Bronchial epithelial cell (primary cell): ENCODE data around the gene LPAR2. TPM values are rescaled to one million over a fixed set of nuclear protein-coding genes. Genes with fewer than 3 reads are reported as not detected.

Source experiments
- DNase-seq: peaks from one replicate; pipeline ENCODE4 v3.0.0-alpha.2; 2010; ENCODE audit warnings: low read depth
- FAIRE-seq: peaks from 2 replicates; lab custom pipeline; 2011; peaks lifted over from hg19 to GRCh38; lab: Jason Lieb, UNC
- H3K27me3 ChIP-seq: 2 replicates; pipeline ENCODE4 v1.5.1; 2011; ENCODE audit warnings: low read length; ENCODE audit not compliant: control insufficient read depth, insufficient read depth
- H3K36me3 ChIP-seq: 2 replicates; pipeline ENCODE4 v1.5.1; 2011; ENCODE audit warnings: low read length; ENCODE audit not compliant: control insufficient read depth, insufficient read depth
- H3K4me3 ChIP-seq: 2 replicates; pipeline ENCODE4 v1.5.1; 2011; ENCODE audit warnings: mild to moderate bottlenecking, low read depth, low read length, control low read depth
- CTCF ChIP-seq: IDR thresholded peaks from 2 replicates; pipeline ENCODE4 v1.5.1; 2011; ENCODE audit warnings: mild to moderate bottlenecking, moderate library complexity, low read length, control low read depth, inconsistent platforms; ENCODE audit not compliant: insufficient read depth, severe bottlenecking
- total RNA-seq: library from RNA; depleted of rRNA; stranded (reverse); fragments of >200 nt; gene quantifications from 2 replicates; pipeline ENCODE4 v1.2.1, GENCODE V29; 2014

Gene LPAR2
- total RNA-seq, 1 donor from 2014 or later: 5.5 TPM

DNA sequence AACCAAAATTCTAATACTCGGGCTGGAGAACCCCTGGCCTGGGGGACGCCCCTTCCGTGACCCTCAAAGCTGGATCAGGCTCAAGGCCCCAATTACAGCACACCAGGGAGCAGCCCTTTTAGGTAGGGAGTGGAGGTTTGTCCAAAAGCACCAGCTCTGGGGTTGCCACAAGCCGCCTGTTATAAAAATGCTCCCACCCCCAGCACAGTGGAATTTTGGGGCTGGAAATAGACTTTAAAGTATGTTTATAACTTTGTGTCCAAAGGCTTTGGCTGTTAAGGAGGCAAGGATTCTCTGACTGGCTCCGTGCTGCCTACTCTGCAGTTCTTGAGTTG, 16.0 kb upstream of the LPAR2 start:
- H3K4me3 ChIP-seq: no peak overlapping the region
- no peaks in the 10 kb centered on the region for H3K27me3 ChIP-seq
- DNase-seq (no peak), FAIRE-seq (no peak)
- peaks cover 20% of the 10 kb centered on the region for H3K36me3 ChIP-seq
- TF ChIP-seq CTCF: no peak

GRCh38 chr19:19643158-19644053, 15.4 kb upstream of the LPAR2 start, which contains the start of gene GMIP:
Gene GMIP, minus strand, starts transcription at chr19:19643657. Its CDS starts 128 bp downstream, at chr19:19643529.
- no peak for FAIRE-seq
- peak; percentile 46 for DNase-seq
- Histone ChIP-seq H3K36me3 (peaks cover 20% of the 10 kb centered on the region), H3K4me3 (peak within 1 kb of the TSS; percentile 88), H3K27me3 (no peaks in the 10 kb centered on the region)
- peak; percentile 84 for TF ChIP-seq CTCF

GRCh38 chr19:19642506-19643157, 14.6 kb upstream of the LPAR2 start:
- no peak for DNase-seq
- FAIRE-seq: no peak
- Histone ChIP-seq H3K36me3 (peaks cover 21% of the 10 kb centered on the region), H3K27me3 (no peaks in the 10 kb centered on the region), H3K4me3 (peak overlapping the region; percentile 88)
- no peak for TF ChIP-seq CTCF

- FAIRE-seq: no peak
- Histone ChIP-seq H3K4me3 (no peak overlapping the region), H3K27me3 (no peaks in the 10 kb centered on the region), H3K36me3 (peaks cover 18% of the 10 kb centered on the region)
- no peak for TF ChIP-seq CTCF
- no peak for DNase-seq
These were observed 9.7 kb upstream of the LPAR2 start for GRCh38 chr19:19637523-19638251.

GRCh38 chr19:19637186-19637522, 9.1 kb upstream of the LPAR2 start:
- H3K27me3 ChIP-seq: no peaks in the 10 kb centered on the region
- TF ChIP-seq CTCF: no peak
- H3K36me3 ChIP-seq: peaks cover 18% of the 10 kb centered on the region
- FAIRE-seq: no peak
- DNase-seq: no peak
- H3K4me3 ChIP-seq: no peak overlapping the region
